G401.6 (cell line): ENCODE results near the gene GLB1L3.

Experiments
- FAIRE-seq: peaks from 2 replicates; lab custom pipeline; 2012; peaks lifted over from hg19 to GRCh38; lab: Jason Lieb, UNC

The GLB1L3 gene

GRCh38 chr11:134364261-134364660 is 88.1 kb downstream of the GLB1L3 start:
- FAIRE-seq, result no peak

GRCh38 chr11:134365011-134365925 is 89.1 kb downstream of the GLB1L3 start:
- FAIRE-seq, result no peak

- no peak for FAIRE-seq
Observed at GRCh38 chr11:134366254-134366653, 90.1 kb downstream of the GLB1L3 start.

- FAIRE-seq, result no peak
Observed at GRCh38 chr11:134367781-134368180, 91.6 kb downstream of the GLB1L3 start.
